ENCODE results near the gene PLD6. TPM values are rescaled to one million over a fixed set of nuclear protein-coding genes. Genes with fewer than 3 reads are reported as not detected.

Gene PLD6
- total RNA-seq, 1 experiment from 2014 or later: 15.5 TPM

DNA sequence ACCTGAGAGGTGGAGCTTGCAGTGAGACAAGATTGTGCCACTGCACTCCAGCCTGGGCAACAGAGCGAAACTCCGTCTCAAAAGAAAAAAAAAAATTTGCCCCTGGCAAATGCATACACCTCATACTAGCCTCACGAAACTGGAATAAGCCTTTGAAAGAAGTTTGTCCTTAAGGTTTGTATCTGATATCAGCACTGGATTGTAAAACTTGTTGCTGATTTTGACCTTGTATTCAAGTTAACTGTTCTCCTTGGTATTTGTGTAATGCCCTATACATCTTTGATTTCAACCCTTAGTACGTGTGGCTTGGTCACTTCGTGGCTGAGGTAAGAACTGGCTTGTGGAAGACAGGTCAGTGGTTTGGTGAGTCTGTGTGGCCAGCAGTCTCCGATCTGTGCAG is 37.0 kb upstream of the PLD6 start:
- BruUV-seq (replicated peaks): no TSS peak
- POLR2A ChIA-PET (ENCODE audit: low non-redundant PET): no interaction called here

DNA sequence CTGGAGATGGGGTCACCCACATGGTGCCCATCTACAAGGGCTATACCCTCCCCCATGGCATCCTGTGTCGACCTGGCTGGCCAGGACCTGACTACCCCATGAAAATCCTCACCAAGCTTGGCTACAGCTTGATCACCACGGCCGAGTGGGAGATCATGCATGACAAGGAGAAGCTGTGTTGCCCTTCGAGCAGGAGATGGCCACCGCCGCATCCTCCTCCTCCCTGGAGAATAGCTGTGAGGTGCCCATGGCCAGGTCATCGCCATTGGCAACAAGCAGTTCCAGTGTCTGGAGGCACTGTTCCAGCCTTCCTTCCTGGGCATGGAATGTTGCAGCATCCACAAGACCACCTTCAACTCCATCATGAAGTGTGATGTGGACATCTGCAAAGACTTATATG is 36.1 kb upstream of the PLD6 start:
- Histone ChIP-seq H3K9me3 (ENCODE audit: low read depth, low read length, poor library complexity, severe bottlenecking) (no peaks in the 10 kb centered on the region), H3K4me3 (ENCODE audit: low read depth, low read length, poor library complexity, severe bottlenecking) (no peak overlapping the region), H3K27ac (ENCODE audit: low read depth, low read length, poor library complexity, severe bottlenecking) (no peak overlapping the region), H3K27me3 (replicated peaks; ENCODE audit: insufficient read depth, low read depth, low read length, poor library complexity) (no peaks in the 10 kb centered on the region), H3K36me3 (ENCODE audit: insufficient read depth, low read length, poor library complexity, severe bottlenecking) (peaks cover 18% of the 10 kb centered on the region), H3K4me1 (ENCODE audit: insufficient read depth, low read length, poor library complexity, severe bottlenecking) (no peaks in the 10 kb centered on the region)
- CTCF ChIA-PET: no interaction called here
- POLR2A ChIA-PET (ENCODE audit: low non-redundant PET): no interaction called here
- BruUV-seq (replicated peaks): no TSS peak
- TF ChIP-seq, protein P1, sequence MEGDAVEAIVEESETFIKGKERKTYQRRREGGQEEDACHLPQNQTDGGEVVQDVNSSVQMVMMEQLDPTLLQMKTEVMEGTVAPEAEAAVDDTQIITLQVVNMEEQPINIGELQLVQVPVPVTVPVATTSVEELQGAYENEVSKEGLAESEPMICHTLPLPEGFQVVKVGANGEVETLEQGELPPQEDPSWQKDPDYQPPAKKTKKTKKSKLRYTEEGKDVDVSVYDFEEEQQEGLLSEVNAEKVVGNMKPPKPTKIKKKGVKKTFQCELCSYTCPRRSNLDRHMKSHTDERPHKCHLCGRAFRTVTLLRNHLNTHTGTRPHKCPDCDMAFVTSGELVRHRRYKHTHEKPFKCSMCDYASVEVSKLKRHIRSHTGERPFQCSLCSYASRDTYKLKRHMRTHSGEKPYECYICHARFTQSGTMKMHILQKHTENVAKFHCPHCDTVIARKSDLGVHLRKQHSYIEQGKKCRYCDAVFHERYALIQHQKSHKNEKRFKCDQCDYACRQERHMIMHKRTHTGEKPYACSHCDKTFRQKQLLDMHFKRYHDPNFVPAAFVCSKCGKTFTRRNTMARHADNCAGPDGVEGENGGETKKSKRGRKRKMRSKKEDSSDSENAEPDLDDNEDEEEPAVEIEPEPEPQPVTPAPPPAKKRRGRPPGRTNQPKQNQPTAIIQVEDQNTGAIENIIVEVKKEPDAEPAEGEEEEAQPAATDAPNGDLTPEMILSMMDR (conservative IDR thresholded peaks at IDR 0.05; ENCODE audit: low read depth, low read length): no peak
- no peak for TF ChIP-seq EZH2 (IDR thresholded peaks at IDR 0.05; ENCODE audit: borderline replicate concordance, low read depth, low read length, poor library complexity, severe bottlenecking)
- no peak for DNase-seq (ENCODE audit: low spot score)
- intact Hi-C loops (cut with micrococcal nuclease; ENCODE audit: unreplicated experiment): no loop called here

More for the DNA sequence above, 37.0 kb upstream of the PLD6 start:
- H3K27me3 ChIP-seq (replicated peaks; ENCODE audit: insufficient read depth, low read depth, low read length, poor library complexity): no peaks in the 10 kb centered on the region
- no peaks in the 10 kb centered on the region for H3K9me3 ChIP-seq (ENCODE audit: low read depth, low read length, poor library complexity, severe bottlenecking)
- no peak overlapping the region for H3K4me3 ChIP-seq (ENCODE audit: low read depth, low read length, poor library complexity, severe bottlenecking)
- H3K27ac ChIP-seq (ENCODE audit: low read depth, low read length, poor library complexity, severe bottlenecking): no peak overlapping the region
- intact Hi-C loops (cut with micrococcal nuclease; ENCODE audit: unreplicated experiment): no loop called here
- CTCF ChIA-PET: no interaction called here
- H3K4me1 ChIP-seq (ENCODE audit: insufficient read depth, low read length, poor library complexity, severe bottlenecking): no peaks in the 10 kb centered on the region
- DNase-seq (ENCODE audit: low spot score): no peak
- no peak for TF ChIP-seq EZH2 (IDR thresholded peaks at IDR 0.05; ENCODE audit: borderline replicate concordance, low read depth, low read length, poor library complexity, severe bottlenecking)
- TF ChIP-seq, protein P1 (conservative IDR thresholded peaks at IDR 0.05; ENCODE audit: low read depth, low read length): no peak
- H3K36me3 ChIP-seq (ENCODE audit: insufficient read depth, low read length, poor library complexity, severe bottlenecking): peaks cover 26% of the 10 kb centered on the region

DNA sequence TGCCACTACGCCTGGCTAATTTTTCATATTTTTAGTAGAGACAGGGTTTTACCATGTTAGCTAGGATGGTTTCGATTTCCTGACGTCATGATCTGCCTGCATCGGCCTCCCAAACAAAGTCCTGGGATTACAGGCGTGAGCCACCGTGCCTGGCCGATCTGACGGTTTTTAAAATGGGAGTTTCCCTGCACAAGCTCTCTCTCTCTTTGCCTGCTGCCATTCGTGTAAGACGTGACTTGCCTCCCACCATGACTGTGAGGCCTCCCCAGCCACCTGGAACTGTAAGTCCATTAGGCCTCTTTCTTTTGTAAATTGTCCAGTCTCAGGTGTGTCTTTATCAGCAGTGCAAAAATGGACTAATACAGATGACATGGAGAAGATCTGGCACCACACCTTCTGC is 35.5 kb upstream of the PLD6 start:
- Histone ChIP-seq H3K4me3 (ENCODE audit: low read depth, low read length, poor library complexity, severe bottlenecking) (no peak overlapping the region), H3K36me3 (ENCODE audit: insufficient read depth, low read length, poor library complexity, severe bottlenecking) (peaks cover 12% of the 10 kb centered on the region), H3K27me3 (replicated peaks; ENCODE audit: insufficient read depth, low read depth, low read length, poor library complexity) (no peaks in the 10 kb centered on the region), H3K27ac (ENCODE audit: low read depth, low read length, poor library complexity, severe bottlenecking) (no peak overlapping the region), H3K4me1 (ENCODE audit: insufficient read depth, low read length, poor library complexity, severe bottlenecking) (no peaks in the 10 kb centered on the region), H3K9me3 (ENCODE audit: low read depth, low read length, poor library complexity, severe bottlenecking) (no peaks in the 10 kb centered on the region)
- TF ChIP-seq, protein P1 (conservative IDR thresholded peaks at IDR 0.05; ENCODE audit: low read depth, low read length): no peak
- TF ChIP-seq EZH2 (IDR thresholded peaks at IDR 0.05; ENCODE audit: borderline replicate concordance, low read depth, low read length, poor library complexity, severe bottlenecking): no peak
- ChIA-PET POLR2A (ENCODE audit: low non-redundant PET) (no interaction called here), CTCF (no interaction called here)
- no TSS peak for BruUV-seq (replicated peaks)
- DNase-seq (ENCODE audit: low spot score): no peak
- intact Hi-C loops (cut with micrococcal nuclease; ENCODE audit: unreplicated experiment): no loop called here
